ENCODE results near the gene TLE3. TPM values are rescaled to one million over a fixed set of nuclear protein-coding genes. Genes with fewer than 3 reads are reported as not detected.

TLE3 gene
- total RNA-seq, 1 experiment from 2014 or later, result 46.0 TPM

DNA sequence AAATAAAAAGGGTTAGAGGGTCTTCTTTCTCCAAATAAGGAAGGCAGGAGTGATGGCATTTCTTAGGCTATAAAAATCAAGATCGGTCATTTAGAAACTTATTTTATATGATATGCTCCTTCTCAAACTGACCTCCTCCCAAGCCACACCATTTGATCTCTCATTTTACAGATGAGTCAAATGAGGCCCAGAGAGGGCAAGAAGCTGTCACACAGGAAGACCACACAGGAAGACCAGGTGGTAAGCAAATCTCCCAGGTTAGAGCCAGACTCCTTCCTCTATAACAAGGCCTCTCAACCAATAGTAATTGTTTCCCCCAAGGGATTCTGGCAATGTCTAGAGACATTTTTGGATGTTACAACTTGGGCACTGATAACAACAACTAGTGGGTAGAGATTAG lies 13.8 kb downstream of the TLE3 start:
- DNase-seq (ENCODE audit: low read depth), result no peak

DNA sequence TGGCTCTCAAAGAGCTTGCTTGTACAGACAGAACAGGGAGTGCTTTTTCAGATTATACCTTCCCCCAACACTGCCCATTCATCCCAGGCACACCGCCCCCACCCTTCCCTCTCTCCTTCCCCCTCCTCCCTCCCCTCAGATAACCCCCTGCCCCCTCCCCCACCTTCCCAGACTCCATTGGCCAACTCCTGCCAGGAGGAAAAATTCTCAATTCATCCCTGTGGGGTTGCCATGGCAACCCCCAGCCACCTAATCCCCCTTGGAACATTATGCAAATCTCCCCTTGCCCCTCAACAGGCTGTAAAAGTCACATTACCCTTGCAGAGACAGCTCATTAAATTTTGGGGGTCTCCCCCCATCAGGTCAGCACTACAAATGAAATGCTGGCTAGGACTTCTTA lies 14.3 kb downstream of the TLE3 start:
- no peak for DNase-seq (ENCODE audit: low read depth)

DNA sequence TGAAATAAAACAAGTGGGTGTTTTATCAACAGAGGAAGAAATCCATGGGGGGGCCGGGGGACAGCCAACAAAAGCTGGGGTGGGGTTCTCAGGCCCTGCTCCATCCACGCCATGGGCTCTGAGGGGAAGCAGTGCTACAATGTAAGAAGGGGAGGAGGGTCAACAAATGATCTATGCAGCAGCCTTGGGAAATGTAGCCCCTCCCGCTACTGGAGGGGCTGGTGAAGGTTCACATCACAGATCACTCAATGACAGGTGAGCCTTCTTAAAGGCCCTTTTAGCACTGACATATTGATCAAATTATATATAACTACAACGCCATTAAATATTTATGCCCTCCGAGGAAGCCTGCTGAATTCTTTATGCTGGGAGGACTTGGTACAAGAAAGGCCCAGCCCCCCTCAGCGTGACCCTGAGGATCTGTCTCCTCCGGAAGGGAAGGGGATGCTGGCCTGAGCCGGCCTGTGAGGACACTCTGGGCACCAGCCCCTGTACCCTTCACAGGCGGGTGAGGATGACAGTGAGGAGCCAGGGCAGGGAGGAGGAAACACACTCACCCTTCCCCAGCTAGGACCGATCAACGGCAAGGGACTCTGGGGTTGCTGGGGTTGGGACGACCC lies 15.3 kb downstream of the TLE3 start:
- DNase-seq (ENCODE audit: low read depth), result no peak

DNA sequence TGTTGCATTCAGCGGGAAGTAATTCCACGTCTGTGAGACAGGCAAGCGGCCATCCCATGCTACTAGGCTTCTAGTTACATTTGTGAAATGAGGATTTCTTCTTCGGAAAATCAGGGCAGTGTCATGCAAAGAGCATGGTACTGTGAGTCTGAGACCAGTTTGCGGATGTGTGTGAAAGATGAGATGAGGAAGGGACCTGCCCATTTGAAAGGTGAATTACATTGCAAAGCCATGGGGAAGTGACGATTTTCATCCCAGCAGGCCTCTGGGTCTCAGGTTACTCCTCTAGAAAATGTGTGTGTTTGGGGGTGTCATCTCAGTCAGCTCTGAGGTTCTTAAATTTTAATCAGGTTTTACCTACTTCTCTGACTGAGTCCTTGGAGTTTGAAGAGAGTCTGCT lies 16.1 kb downstream of the TLE3 start:
- no peak for DNase-seq (ENCODE audit: low read depth)

DNA sequence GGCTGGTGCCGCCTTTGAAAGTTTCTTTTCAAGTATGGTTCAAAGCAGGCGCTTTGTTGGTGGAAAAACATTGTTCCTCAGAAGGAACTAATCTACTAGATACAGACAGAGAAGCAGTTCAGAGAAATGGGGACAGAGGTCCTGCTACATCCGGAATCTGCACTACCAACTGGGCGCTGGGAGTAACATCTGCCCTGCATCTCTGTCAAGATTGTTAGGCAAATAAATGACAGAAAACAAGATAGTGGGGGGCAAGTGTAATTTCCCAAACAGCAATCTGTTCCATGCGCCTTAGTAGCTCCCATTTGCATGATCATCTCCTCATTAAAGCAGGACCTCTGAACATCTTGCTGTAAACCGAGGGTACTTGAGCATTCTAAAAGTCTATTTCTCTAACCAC lies 17.4 kb downstream of the TLE3 start:
- no peak for DNase-seq (ENCODE audit: low read depth)

DNA sequence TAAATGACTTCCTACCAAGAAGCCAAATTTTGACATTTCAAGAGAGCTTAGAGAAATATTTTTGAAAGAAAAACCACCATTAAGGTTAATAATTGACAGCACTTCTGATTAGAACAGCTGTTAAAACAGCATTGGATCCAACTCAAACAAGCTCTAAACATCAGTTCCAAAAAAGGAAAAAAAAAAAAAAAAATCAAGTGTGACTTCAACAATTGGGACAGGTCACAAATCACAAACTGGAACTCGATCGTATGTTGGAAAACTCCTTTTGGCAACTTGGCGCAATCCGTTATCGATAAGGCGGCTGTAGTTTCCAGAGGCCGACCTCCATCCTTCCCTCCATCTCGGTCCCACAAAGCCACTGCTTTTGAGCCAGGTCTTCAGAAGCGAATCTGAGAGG lies 17.8 kb downstream of the TLE3 start:
- DNase-seq (ENCODE audit: low read depth), result no peak

DNA sequence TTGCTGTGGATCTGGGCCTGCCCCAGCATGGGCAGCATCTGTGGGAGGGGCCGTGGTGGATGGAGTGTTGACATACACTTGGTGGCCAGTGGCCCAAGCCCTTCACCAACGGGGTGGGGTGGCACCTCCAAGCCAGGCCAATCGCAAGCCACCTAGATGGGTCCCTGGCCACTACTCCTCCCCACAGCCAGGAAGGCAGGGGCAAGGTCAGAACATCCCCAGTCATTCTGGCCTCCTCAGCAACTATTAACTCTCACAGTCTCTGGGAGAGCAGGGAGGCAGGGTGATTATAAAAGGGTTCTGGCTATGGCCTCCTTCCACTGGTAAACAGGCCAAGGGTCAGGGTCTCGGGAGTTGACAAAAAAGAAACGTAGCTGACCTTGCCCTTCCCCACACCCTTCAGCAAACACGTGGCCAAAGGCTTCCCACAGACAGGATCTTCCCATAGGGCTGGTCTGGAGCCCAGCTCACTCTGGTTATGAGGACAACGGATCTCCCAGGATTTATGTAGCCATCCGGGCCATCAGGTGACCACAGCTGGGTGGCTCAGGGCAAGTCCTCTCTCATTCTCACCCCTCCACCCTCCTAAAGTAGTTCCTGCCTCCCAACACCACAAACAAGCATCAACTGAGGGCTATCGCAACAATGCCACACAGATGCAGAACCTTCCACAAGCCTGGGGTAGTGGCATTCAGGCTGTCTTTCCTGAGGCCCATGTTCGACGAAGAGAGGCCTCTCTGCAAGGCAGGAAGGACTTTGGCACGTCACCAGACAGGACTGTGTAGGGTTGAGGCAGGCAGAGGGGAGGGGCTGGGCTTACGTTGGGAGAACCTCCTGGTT lies 18.9 kb downstream of the TLE3 start:
- no peak for DNase-seq (ENCODE audit: low read depth)

DNA sequence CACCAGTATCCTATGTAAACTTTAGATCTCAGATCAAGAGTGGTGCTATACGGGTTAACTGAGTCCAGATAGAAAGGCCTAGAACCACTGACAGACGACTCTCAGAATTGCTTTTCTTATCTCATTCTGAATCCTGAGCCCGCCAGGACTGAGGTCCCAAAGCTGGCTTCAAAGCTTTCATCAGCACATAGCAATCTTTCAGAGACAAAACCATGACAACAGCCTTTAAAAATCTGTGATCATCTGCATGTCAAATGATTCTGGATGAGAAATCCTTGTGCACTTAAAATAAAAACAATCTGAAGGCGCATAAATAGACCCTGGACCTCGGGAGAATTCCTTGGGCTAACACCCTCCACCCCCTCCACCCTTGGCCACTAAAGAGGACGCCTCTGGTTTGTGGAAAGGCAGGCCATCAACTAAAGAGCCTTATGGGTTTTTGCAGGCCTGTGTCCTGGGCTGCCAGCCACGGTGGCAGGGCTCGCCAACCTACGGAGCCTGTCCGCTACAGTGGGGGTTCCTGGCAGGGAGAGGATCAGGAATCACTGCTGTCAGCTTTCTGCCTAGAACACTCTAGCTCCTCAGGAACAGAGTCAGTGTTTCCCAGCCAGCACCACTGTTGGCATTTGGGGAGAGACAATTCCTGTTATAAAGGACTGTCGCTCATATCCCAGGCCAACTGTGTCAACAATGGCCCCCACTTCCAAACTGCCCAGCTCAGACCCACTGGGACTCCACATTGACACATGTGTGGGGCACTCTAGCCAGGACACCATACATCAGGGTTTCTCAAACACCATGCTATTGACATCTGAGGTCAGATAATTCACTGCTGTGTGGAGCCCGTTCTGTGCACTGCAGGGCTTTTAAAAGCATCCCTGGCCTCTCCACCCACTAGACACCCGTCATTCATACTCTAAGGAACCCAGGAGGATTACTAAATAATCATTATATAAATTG lies 20.2 kb downstream of the TLE3 start:
- DNase-seq (ENCODE audit: low read depth), result no peak

DNA sequence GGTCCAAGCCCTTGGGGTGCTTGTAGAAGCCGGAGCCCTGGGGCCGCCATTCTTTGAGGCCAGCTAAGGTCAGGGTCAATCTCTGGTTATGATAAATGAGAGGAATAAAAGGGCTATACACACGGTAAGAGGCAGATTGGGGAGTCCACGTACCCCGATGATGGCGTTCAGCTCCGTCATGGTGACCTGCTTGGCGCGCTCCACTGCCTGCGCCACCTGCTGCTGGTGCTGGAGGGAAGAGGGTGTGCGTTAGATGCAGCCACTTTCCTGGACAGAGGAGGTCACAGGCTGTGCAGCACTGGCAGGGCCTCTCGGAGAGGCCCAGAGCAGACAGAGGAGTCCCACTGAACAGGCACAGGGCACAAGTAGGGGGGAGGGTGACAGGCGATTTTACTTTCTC lies 23.3 kb downstream of the TLE3 start:
- DNase-seq (ENCODE audit: low read depth), result no peak

DNA sequence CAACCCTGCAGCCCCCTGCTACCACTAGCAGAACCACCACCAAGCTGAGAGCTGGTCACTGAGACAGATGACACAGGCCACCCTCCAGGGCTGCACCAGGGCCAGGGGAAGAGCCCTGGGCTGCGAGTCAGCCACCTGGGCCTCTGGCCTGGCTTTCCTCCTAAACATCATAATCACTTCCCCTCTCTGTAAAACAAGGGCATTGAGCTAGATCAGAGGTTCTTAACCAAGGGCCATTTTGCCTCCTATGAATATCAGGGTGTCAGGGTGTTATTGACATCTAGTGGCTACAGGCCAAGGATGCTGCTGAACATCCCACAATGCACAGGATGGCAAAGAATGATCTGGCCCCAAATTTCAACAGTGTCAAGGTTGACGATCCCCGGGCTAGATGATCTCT lies 25.2 kb downstream of the TLE3 start:
- no peak for DNase-seq (ENCODE audit: low read depth)

DNA sequence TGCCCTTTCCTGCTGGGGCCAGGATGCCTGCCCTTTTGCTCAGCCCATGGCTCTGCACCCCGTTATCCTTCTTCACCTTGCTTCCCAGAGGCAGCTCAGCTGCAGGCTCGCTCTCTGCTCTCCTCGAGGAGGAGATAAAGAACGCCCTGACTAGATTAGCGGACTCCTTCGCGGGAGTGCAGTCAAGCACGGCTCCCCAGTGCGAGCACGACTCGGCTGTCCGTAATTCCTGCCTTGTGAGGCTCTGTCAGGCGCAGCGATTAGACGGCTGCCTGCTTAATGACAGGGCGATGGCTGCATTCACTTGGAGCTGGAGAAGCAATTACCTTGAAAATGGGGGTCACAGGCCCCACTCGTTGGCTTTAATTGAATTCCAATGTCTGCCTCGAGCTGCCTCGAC lies 25.9 kb downstream of the TLE3 start:
- no peak for DNase-seq (ENCODE audit: low read depth)

DNA sequence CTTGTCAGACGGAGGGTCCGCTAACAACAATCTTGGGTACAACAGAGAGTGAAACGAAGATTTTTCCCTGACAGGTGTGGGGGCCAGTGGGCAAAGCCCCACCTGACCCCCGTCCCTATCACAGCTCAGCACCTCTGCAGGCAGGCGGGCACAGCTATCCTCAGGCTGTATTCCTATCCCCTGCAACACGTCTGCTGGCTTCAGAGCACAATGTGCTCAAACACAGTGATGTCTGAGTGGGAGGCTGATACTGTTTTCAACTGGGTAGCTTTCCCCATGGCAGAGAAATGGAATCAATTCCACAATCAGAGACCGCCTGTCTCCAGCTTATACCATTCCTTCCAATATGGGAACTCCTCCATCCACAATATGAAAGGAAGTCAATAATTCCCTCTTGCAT lies 28.0 kb downstream of the TLE3 start:
- DNase-seq (ENCODE audit: low read depth), result no peak

DNA sequence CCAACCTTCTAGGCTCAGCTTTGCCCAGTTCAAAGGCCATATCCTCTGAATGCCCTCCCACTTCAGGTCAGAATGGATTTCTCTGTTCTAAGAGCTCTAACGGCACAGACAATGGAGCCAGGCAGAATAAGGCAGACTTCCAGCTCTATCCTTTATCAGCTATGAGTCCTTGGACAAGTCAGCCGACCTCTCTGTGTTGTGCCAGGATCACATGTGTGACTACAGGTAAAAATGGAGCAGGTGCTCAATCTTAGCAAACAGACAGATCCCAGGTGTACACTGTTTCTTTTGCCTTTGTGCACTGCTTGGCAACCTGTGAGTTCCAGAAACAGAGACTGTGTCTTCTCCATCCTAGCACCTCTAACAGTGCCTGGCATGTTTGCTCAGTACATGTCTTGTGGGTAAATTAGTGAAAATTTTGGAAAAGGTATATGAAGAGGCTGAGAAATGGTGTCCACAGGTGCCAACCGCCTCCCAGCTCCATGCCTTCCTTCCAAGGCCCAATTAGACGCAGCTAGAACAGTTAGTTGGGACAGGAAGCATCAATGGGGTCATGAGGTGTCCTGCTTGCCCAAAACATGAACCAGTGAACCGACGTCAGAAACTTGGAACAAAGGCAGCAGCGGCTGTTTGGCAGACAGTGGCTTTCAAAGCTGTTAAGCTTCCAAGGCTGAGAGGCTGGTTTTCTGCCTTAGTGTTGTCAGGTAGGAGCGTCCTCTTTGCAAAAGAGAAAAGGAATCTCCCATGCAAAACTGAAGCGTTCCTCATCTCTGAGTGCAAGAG lies 28.7 kb downstream of the TLE3 start:
- no peak for DNase-seq (ENCODE audit: low read depth)

DNA sequence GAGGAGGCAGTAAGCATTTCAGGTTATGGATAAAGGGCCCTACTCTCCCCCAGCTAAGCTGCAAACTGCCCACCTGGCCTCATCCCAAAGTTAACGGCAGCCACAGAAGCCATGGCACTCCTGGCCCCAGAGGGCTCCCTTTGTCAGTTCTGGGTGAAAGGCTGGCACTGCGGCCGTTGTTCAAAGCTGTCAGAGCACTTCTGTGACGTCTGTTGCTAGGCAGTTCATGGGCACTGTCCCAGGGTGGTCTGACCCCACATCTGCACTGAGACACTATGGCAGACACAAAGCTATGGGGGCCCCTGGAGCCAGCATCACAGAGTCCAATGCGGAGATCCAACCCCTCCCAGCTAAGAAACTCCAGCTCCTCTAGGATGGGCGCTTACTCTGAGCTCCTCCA lies 30.0 kb downstream of the TLE3 start:
- DNase-seq (ENCODE audit: low read depth), result no peak

DNA sequence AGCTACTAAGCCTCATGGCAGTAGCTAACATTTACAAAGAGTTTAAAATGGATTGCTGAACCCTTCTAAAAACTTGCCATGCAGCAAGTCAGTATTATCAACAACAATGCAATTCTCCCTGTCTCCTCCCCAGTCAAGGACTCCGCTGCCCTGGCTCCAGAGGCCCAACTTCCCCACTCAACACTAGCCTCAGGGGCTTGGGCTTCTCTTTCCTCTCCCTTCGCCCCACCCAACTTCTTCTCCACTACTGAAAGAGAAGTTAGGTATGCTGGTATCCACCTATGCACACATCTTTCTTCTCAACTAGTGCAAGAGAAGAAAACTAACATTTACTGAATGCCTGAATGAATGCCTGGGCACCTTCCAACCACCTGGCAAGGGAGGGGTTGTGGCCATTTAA lies 30.7 kb downstream of the TLE3 start:
- no peak for DNase-seq (ENCODE audit: low read depth)

DNA sequence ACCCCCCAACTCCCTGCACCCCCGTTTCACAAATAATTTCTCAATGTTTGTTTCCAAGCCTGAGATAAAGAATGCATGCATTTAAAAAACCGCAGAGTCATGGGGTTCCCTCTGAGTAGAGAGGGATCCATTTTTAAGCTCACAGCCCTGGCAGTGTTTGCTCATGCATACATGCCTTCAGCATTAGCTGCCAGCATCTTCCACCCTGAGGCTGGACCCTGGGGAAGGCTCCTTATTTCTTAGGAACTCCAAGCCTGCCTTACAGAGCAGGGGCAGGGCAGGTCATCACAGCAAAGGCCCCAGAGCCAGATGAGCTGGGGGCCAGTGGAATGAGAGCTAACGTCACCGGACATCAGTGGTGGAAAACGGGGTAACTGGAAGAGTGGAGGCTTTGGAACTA lies 31.3 kb downstream of the TLE3 start:
- DNase-seq (ENCODE audit: low read depth), result no peak

DNA sequence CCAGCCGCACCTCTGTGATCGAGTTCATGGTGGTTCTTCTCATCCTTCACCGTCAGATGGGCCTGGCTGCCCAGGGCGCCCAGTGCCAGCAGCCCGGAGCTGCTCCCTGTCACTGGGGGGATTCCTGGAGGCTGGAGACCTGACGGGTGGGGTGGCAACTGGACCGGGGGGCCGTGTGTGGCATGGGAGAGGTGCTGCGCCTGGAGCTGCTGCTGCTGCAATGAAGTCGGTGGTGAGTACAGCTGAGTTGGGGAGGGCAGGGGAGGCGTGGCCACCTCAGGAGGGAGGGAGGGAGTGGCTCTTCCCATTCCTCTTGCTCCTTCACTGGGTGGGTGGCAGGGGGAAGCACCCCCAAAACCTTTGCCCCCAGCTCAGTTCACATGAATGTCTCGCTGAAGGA lies 31.7 kb downstream of the TLE3 start:
- no peak for DNase-seq (ENCODE audit: low read depth)

DNA sequence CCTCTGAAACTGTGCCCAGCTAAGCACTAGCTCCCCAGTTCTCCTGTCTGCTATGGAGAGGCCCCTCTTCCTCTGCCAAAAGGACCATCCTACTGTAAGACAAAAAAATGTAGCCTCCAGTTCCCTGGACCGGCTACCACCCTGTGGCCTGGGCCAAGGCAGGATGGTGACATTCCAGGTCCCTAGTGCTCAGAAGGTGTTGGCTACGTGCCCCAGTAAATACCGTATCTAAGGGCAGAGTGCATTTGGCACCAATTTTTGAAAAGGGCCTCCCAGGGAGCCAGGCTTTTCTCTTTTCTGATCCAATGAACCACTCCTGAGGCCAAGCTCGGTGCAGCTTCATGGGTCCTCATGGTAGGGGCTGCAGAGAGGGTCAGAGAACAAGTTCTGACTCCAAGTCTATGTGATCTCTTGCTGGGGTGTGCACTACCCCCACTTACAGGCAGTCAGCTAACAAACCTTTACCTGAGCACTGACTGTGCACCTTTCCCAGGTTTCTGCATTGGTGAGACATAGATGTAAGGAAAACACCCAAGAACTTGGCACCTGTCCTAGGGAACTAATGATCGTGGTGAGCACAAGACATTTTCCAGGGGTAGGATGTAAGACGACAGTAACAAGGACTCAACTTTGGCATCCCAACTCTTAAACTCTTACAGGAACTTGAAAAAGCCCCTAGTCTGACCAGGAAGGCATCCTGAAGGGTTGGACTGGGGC lies 32.6 kb downstream of the TLE3 start:
- no peak for DNase-seq (ENCODE audit: low read depth)

DNA sequence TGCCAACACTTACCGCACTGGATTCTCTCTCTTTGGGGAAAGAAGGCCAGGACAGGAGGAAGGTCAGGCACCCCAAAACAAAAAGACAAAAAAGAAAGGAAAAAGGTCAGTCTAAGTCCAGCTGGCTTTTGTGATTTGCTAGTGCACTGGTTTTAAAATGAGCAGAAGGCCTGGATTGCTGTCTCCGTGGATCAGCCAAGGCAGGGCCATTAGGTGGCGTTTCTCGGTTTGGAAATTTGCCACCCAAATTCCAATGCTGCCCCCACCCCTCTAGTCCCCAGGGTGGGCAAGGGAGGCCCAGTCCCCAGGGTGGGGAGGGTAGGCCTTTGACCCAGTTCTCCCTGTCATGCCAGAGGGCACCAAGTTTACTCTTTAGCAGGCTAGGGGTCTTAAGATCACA lies 33.3 kb downstream of the TLE3 start:
- DNase-seq (ENCODE audit: low read depth), result no peak

DNA sequence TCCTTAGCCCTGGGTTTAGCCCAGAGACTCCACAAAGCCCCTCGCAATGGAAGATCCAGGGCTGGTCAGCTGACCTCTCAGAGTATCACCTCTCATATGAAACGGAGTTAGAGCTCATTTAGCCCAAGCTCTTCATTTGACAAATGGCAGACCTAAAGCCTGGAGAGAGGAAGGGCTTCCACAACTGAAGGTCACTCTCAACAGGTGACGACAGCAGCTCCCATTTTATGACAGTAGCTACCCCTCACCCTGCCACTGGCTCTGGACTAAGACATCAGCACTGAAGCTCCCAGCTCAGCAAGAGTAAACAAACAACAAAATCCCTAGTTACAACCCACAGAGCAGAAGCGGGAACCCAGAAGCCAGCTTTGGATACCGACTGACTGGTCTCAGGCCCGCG lies 33.7 kb downstream of the TLE3 start:
- no peak for DNase-seq (ENCODE audit: low read depth)

DNA sequence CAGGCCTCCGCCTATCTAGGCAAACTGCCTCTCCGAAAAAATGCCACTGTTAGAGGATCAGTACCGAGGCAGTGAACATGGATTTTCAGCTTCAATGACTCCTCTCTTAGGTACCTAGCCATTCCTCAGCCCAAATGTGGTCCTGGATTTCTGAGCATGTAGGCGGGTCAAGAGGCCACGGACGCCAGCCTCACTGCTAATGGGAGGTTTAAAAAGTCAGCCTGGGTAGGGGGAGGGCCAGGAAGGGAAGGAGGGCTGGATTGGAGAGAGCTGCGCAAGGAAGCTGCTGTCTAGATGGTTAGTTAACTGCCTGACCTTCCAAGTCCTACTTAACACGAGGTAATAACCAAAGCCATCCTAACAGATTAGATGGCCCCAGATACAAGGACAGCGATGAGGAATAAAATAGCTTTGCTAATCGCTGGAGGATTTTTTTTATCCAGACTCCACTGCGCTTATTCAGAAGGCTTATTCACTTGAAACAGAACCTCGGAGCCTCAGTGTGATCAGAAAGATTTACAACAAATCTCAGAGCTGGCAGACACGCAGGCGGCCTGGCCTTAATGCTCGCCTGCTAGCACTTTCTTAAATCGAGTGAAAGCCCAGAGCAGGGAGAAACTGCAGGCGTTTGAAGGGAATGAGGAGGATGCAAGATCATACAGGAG lies 34.3 kb downstream of the TLE3 start:
- DNase-seq (ENCODE audit: low read depth), result no peak
